Measurements from ENCODE around the gene BABAM2. TPM values are rescaled to one million over a fixed set of nuclear protein-coding genes. Genes with fewer than 3 reads are reported as not detected.
"Not testable (repeated sequence)": the region's sequence is repeated elsewhere in the genome, so short reads cannot be mapped to it uniquely, and the experiment has no call there.

Gene BABAM2
- total RNA-seq, 1 donor, result 28.5 TPM

DNA sequence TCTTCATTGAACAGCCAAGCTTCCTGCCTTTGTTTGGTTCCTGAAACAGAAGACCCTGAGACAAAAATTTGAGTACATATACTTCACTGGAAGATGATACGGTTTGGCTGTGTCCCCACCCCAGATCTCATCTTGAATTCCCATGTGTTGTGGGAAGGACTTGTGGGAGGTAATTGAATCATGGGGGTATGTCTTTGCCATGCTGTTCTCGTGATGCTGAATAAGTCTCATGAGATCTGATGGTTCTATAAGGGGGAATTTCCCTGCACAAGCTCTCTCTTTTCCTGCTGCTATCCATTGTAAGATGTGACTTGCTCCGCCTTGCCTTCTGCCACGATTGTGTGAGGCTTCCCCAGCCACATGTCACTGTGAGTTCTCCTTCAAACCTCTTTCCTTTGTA is 76.5 kb downstream of the BABAM2 start:
- TF ChIP-seq, protein P1, sequence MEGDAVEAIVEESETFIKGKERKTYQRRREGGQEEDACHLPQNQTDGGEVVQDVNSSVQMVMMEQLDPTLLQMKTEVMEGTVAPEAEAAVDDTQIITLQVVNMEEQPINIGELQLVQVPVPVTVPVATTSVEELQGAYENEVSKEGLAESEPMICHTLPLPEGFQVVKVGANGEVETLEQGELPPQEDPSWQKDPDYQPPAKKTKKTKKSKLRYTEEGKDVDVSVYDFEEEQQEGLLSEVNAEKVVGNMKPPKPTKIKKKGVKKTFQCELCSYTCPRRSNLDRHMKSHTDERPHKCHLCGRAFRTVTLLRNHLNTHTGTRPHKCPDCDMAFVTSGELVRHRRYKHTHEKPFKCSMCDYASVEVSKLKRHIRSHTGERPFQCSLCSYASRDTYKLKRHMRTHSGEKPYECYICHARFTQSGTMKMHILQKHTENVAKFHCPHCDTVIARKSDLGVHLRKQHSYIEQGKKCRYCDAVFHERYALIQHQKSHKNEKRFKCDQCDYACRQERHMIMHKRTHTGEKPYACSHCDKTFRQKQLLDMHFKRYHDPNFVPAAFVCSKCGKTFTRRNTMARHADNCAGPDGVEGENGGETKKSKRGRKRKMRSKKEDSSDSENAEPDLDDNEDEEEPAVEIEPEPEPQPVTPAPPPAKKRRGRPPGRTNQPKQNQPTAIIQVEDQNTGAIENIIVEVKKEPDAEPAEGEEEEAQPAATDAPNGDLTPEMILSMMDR (IDR thresholded peaks at IDR 0.05; ENCODE audit: insufficient read depth, low read depth, low read length), result no peak
- no peak overlapping the region for H3K4me3 ChIP-seq (ENCODE audit: low read depth, low read length)
- no peak for DNase-seq (ENCODE audit: low read depth)

DNA sequence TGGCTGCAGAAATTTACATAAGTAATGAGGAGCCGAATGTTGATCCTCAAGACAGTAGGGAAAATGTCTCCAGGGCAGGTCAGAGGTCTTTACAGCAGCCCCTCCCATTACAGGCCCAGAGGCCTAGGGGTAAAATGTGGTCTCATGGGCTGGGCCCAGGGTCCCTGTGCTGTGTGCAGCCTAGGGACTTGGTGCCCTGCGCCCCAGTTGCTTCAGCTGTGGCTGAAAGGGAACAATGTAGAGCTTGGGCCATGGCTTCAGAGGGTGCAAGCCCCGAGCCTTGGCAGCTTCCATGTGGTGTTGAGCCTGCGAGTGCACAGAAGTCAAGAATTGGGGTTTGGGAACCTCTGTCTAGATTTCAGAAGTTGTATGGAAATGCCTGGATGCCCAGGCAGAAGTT is 77.5 kb downstream of the BABAM2 start:
- not testable (repeated sequence) for DNase-seq (ENCODE audit: low read depth)

DNA sequence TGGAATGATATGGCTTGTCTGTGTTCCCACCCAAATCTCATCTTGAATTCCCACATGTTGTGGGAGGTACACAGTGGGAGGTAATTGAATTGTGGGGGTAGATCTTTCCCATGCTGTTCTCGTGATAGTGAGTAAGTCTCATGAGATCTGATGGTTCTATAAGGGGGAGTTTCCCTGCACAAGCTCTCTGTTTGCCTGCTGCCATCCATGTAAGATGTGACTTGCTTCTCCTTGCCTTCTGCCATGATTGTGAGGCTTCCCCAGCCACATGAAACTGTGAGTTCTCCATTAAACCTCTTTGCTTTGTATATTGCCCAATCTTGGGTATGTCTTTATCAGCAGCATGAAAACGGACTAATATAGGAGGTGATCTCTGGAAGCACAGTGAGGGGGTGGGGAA is 78.4 kb downstream of the BABAM2 start:
- not testable (repeated sequence) for H3K4me3 ChIP-seq (ENCODE audit: low read depth, low read length); DNase-seq (ENCODE audit: low read depth)

More for the DNA sequence above, 77.5 kb downstream of the BABAM2 start:
- H3K4me3 ChIP-seq (ENCODE audit: low read depth, low read length), result not testable (repeated sequence)

DNA sequence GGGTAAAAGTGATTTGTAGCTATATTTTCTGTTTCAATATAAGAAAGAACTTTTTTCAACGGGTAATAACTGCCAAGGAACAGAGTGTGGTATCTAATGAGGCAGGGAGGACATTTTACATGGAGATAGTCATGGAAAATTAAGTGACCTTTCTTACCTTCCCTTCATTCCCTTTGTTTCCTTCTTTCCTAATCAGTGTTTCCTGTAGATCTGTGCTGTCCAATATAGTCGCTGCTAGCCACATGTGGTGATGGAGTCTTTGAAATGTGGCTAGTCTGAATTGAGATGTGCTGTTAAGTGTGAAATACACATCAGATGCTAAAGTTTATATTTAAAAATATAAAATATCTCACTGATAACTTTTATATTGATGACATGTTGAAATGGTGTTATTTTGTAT is 81.8 kb downstream of the BABAM2 start:
- TF ChIP-seq, protein P1 (IDR thresholded peaks at IDR 0.05; ENCODE audit: insufficient read depth, low read depth, low read length), result no peak
- DNase-seq (ENCODE audit: low read depth), result no peak
- no peak overlapping the region for H3K4me3 ChIP-seq (ENCODE audit: low read depth, low read length)

DNA sequence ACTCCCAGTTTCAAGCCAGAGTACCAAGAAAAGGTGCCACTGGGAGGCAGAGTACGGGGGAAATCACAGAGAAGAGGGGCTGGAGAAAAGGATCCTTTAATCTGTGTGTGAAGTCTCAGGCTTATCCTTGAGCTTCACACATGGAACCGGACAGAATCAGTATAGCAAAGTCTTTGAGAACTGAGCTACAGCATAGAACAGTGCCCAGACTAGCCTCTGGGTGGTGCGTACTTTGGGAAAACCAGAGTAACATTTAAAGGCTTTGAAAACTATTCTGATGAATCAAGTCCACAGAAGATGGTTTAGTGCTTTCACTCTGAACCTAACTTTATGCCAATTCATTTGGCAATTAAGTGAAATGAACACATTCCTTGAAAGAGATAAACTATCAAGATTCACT is 83.1 kb downstream of the BABAM2 start:
- no peak for DNase-seq (ENCODE audit: low read depth)
- H3K4me3 ChIP-seq (ENCODE audit: low read depth, low read length), result no peak overlapping the region
- TF ChIP-seq, protein P1 (IDR thresholded peaks at IDR 0.05; ENCODE audit: insufficient read depth, low read depth, low read length), result peak; percentile 43

DNA sequence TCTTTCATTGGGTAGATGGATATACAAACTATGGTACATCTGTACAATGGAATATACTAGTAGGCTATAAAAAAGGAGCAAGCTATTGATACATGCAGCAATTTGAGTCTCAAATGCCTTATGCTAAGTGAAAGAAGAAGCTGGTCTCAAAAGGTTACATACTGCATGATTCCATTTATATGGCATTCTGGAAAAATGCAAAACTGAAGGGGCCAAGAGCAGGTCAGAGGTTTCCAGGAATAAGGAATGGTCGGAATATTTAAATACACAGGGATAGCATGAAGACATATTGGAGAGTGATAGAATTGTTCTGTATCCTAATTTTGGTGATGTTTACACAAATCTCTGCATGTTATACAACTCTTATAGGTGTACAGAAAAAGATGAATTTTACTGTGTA is 85.8 kb downstream of the BABAM2 start:
- DNase-seq (ENCODE audit: low read depth), result no peak
- H3K4me3 ChIP-seq (ENCODE audit: low read depth, low read length), result no peak overlapping the region
- TF ChIP-seq, protein P1 (IDR thresholded peaks at IDR 0.05; ENCODE audit: insufficient read depth, low read depth, low read length), result no peak

DNA sequence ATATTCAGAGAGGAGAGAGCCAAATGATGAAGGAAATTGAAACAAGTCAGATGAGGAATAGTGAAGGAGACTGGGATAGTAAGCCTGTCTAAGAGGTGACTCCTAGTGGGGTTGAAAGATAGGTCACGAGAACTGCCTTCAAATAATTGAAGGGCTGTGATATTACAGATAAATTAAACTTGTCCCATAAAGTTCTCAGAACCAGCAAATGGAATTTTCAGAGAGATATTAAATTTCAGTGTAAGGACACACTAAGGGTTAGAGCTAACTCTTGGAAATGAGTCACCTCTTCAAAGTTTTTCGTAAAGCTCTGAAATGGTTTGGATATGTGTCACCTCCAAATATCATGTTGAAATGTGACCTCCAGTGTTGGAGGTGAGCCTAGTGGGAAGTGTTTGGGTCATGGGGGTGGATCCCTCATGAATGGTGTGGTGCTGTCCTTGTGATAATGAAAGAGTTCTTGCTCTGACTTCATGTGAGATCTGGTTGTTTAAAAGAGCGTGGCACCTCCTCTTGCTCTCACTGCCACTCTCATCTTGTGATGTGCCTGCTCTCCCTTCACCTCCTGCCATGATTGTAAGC is 87.3 kb downstream of the BABAM2 start:
- no peak overlapping the region for H3K4me3 ChIP-seq (ENCODE audit: low read depth, low read length)
- peak; percentile 85 for DNase-seq (ENCODE audit: low read depth)
- TF ChIP-seq, protein P1 (IDR thresholded peaks at IDR 0.05; ENCODE audit: insufficient read depth, low read depth, low read length), result no peak

DNA sequence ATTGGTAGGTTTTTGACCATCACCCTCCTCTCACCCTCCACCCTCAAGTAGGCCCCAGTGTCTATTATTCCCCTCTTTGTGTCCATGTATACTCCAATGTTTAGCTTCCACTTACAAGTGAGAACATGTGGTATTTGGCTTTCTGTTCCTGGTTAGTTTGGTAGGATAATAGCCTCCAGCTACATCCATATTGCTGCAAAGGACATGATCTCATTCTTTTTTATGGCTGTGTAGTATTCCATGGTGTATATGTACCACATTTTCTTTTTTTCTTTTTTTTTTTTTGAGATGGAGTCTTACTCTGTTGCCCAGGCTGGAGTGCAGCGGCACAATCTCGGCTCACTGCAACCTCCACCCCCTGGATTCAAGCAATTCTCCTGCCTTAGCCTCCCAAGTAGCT is 88.2 kb downstream of the BABAM2 start:
- DNase-seq (ENCODE audit: low read depth); H3K4me3 ChIP-seq (ENCODE audit: low read depth, low read length): not testable (repeated sequence)
